IPS DF 19.7 (cell line): ENCODE measurements around the gene FBXO15.

ENCODE experiments used
- DNase-seq: peaks from one replicate; pipeline ENCODE4 v3.0.0-alpha.2; 2013; ENCODE audit warnings: low read depth, low spot score

FBXO15 gene

GRCh38 chr18:74153377-74153776 lies 5.7 kb upstream of the FBXO15 start:
- no peak for DNase-seq

GRCh38 chr18:74152857-74153256 lies 5.2 kb upstream of the FBXO15 start:
- DNase-seq: no peak

- DNase-seq: no peak
Measured at GRCh38 chr18:74152270-74152669, 4.6 kb upstream of the FBXO15 start.

- DNase-seq: no peak
Measured at GRCh38 chr18:74149878-74150277, 2.2 kb upstream of the FBXO15 start.

GRCh38 chr18:74148543-74149070 lies 973 bp upstream of the FBXO15 start:
- DNase-seq: no peak

- no peak for DNase-seq
Measured at GRCh38 chr18:74147491-74147778, 199 bp downstream of the FBXO15 start.

- DNase-seq: no peak
Measured at GRCh38 chr18:74146756-74147155, 878 bp downstream of the FBXO15 start.

- no peak for DNase-seq
Measured at GRCh38 chr18:74142252-74142651, 5.4 kb downstream of the FBXO15 start.

GRCh38 chr18:74141667-74142066 lies 6.0 kb downstream of the FBXO15 start:
- DNase-seq: no peak

- no peak for DNase-seq
Measured at GRCh38 chr18:74140582-74140981, 7.1 kb downstream of the FBXO15 start.

- DNase-seq: no peak
Measured at GRCh38 chr18:74139888-74140287, 7.7 kb downstream of the FBXO15 start.

- DNase-seq: no peak
Measured at GRCh38 chr18:74139411-74139810, 8.2 kb downstream of the FBXO15 start.

- DNase-seq: no peak
Measured at GRCh38 chr18:74137920-74138538, 9.6 kb downstream of the FBXO15 start.

- DNase-seq: no peak
Measured at GRCh38 chr18:74132201-74132600, 15.4 kb downstream of the FBXO15 start.

- no peak for DNase-seq
Measured at GRCh38 chr18:74131124-74131523, 16.5 kb downstream of the FBXO15 start.

- no peak for DNase-seq
Measured at GRCh38 chr18:74128159-74128558, 19.5 kb downstream of the FBXO15 start.

- no peak for DNase-seq
Measured at GRCh38 chr18:74126684-74127655, 20.7 kb downstream of the FBXO15 start.

- no peak for DNase-seq
Measured at GRCh38 chr18:74124642-74125041, 23.0 kb downstream of the FBXO15 start.

GRCh38 chr18:74123200-74123599 lies 24.4 kb downstream of the FBXO15 start:
- DNase-seq: no peak

GRCh38 chr18:74116633-74117554 lies 30.7 kb downstream of the FBXO15 start:
- DNase-seq: peak; percentile 38

GRCh38 chr18:74115046-74115445 lies 32.6 kb downstream of the FBXO15 start:
- DNase-seq: no peak

GRCh38 chr18:74114116-74114515 lies 33.5 kb downstream of the FBXO15 start:
- DNase-seq: no peak
